ENCODE data around the gene FBXO33. TPM values are rescaled to one million over a fixed set of nuclear protein-coding genes. Genes with fewer than 3 reads are reported as not detected.

FBXO33 gene
- 10 to 100 TPM; 11.9 to 13.2 TPM for total RNA-seq

GRCh38 chr14:39432179-39432618, at the start of gene FBXO33:
TSS of gene FBXO33 (minus strand) at chr14:39432433. CDS start at chr14:39432162, 271 bp downstream.
- ATAC-seq (peak; percentile 87), DNase-seq (peak; percentile 96 to 97 (median 96))
- Histone ChIP-seq H3K27ac (peak within 1 kb of the TSS; percentile 97 to 100 (median 99)), H3K4me3 (peak within 1 kb of the TSS; percentile 88 to 92), H3K36me3 (replicated peaks in 1 of 2; ENCODE audit: insufficient read depth in 1 of 2, low read depth in 2 of 2) (no peaks in the 10 kb centered on the region), H3K4me1 (peaks cover 19% of the 10 kb centered on the region), H3K9me3 (no peaks in the 10 kb centered on the region), H3K27me3 (no peaks in the 10 kb centered on the region)
- WGBS, 2 donors, result 0 to 1% methylated on average over 34 to 42 of the region's 47 CpGs
- TF ChIP-seq POLR2A (IDR thresholded peaks at IDR 0.05) (no peak), CTCF (IDR thresholded peaks at IDR 0.05) (no peak)
- intact Hi-C loops (cut with DNase I), result no loop called here

GRCh38 chr14:39474416-39474911, 42.2 kb upstream of the FBXO33 start:
- TF ChIP-seq POLR2A (IDR thresholded peaks at IDR 0.05), result no peak
- TF ChIP-seq CTCF (IDR thresholded peaks at IDR 0.05), result no peak
- ATAC-seq, result no peak
- H3K4me1 ChIP-seq, result no peaks in the 10 kb centered on the region

GRCh38 chr14:39472078-39472477, 39.8 kb upstream of the FBXO33 start:
- Histone ChIP-seq H3K36me3 (replicated peaks in 1 of 2; ENCODE audit: insufficient read depth in 1 of 2, low read depth in 2 of 2) (no peaks in the 10 kb centered on the region), H3K27ac (no peak overlapping the region), H3K4me3 (no peak overlapping the region), H3K4me1 (no peaks in the 10 kb centered on the region), H3K9me3 (no peaks in the 10 kb centered on the region), H3K27me3 (no peaks in the 10 kb centered on the region)
- intact Hi-C loops (cut with DNase I), result no loop called here
- WGBS, 2 donors, result 74 to 82% methylated on average over 2 of the region's 2 CpGs
- TF ChIP-seq POLR2A (IDR thresholded peaks at IDR 0.05) (no peak), CTCF (IDR thresholded peaks at IDR 0.05) (no peak)
- ATAC-seq, result no peak
- DNase-seq, result no peak

More at GRCh38 chr14:39474416-39474911, 42.2 kb upstream of the FBXO33 start:
- Histone ChIP-seq H3K4me3 (no peak overlapping the region), H3K27ac (no peak overlapping the region), H3K9me3 (no peaks in the 10 kb centered on the region), H3K36me3 (replicated peaks in 1 of 2; ENCODE audit: insufficient read depth in 1 of 2, low read depth in 2 of 2) (no peaks in the 10 kb centered on the region), H3K27me3 (no peaks in the 10 kb centered on the region)
- intact Hi-C loops (cut with DNase I), result no loop called here
- DNase-seq, result no peak
- WGBS, 2 donors, result 87 to 100% methylated on average over 1 of the region's 1 CpG

- Histone ChIP-seq H3K27ac (no peak overlapping the region), H3K9me3 (no peaks in the 10 kb centered on the region), H3K27me3 (no peaks in the 10 kb centered on the region), H3K4me1 (no peaks in the 10 kb centered on the region), H3K4me3 (no peak overlapping the region), H3K36me3 (replicated peaks in 1 of 2; ENCODE audit: insufficient read depth in 1 of 2, low read depth in 2 of 2) (no peaks in the 10 kb centered on the region)
- intact Hi-C loops (cut with DNase I), result no loop called here
- no peak for TF ChIP-seq POLR2A (IDR thresholded peaks at IDR 0.05)
- peak in 1 of 4 donors; percentile 10 for DNase-seq
- no peak for ATAC-seq
- WGBS, 2 donors, result 61 to 70% methylated on average over 4 to 5 of the region's 5 CpGs
Measured at GRCh38 chr14:39469094-39469710, 37.0 kb upstream of the FBXO33 start.

- no peak for TF ChIP-seq POLR2A (IDR thresholded peaks at IDR 0.05)
- TF ChIP-seq CTCF (IDR thresholded peaks at IDR 0.05), result no peak
- Histone ChIP-seq H3K4me3 (no peak overlapping the region), H3K4me1 (no peaks in the 10 kb centered on the region), H3K36me3 (replicated peaks in 1 of 2; ENCODE audit: insufficient read depth in 1 of 2, low read depth in 2 of 2) (no peaks in the 10 kb centered on the region), H3K27ac (no peak overlapping the region), H3K27me3 (no peaks in the 10 kb centered on the region), H3K9me3 (no peaks in the 10 kb centered on the region)
- no peak for DNase-seq
- 73 to 81% methylated on average over 7 of the region's 7 CpGs for WGBS, 2 donors
- intact Hi-C loops (cut with DNase I), result no loop called here
- ATAC-seq, result no peak
Measured at GRCh38 chr14:39467889-39468524, 35.8 kb upstream of the FBXO33 start.
